ENCODE results near the gene COIL. TPM values are rescaled to one million over a fixed set of nuclear protein-coding genes. Genes with fewer than 3 reads are reported as not detected.
A peak's percentile ranks its signal among the peaks of the same experiment; 100 is the strongest.
"Not testable (repeated sequence)": the region's sequence is repeated elsewhere in the genome, so short reads cannot be mapped to it uniquely, and the experiment has no call there.

Gene COIL
- total RNA-seq, 2 donors from 2014 or later, result 5.0 to 9.9 TPM

GRCh38 chr17:56943505-56944125, 17.2 kb downstream of the COIL start:
- Histone ChIP-seq H3K4me3 (no peak overlapping the region), H3K9me3 (no peaks in the 10 kb centered on the region), H3K27me3 (replicated peaks; ENCODE audit: insufficient read depth) (no peaks in the 10 kb centered on the region), H3K27ac (no peak overlapping the region), H3K4me1 (ENCODE audit: control insufficient read depth in 1 of 2, low read depth in 2 of 2) (no peaks in the 10 kb centered on the region), H3K36me3 (peaks cover 26% of the 10 kb centered on the region)
- no peak for TF ChIP-seq CTCF (IDR thresholded peaks at IDR 0.05)
- no peak for ATAC-seq (ENCODE audit: insufficient number of reproducible peaks, low FRiP score, low read depth)
- no peak for DNase-seq (ENCODE audit: low spot score)

GRCh38 chr17:56939869-56940484, 20.9 kb downstream of the COIL start:
- Histone ChIP-seq H3K36me3 (peaks cover 27% of the 10 kb centered on the region), H3K27ac (no peak overlapping the region), H3K9me3 (no peaks in the 10 kb centered on the region), H3K4me3 (no peak overlapping the region), H3K27me3 (replicated peaks; ENCODE audit: insufficient read depth) (no peaks in the 10 kb centered on the region), H3K4me1 (ENCODE audit: control insufficient read depth in 1 of 2, low read depth in 2 of 2) (no peaks in the 10 kb centered on the region)
- ATAC-seq (ENCODE audit: insufficient number of reproducible peaks, low FRiP score, low read depth) (no peak), DNase-seq (ENCODE audit: low spot score) (no peak)
- peak; percentile 69 for TF ChIP-seq CTCF (IDR thresholded peaks at IDR 0.05)

GRCh38 chr17:56938206-56938605, 22.6 kb downstream of the COIL start:
- H3K27me3 ChIP-seq (replicated peaks; ENCODE audit: insufficient read depth); ATAC-seq (ENCODE audit: insufficient number of reproducible peaks, low FRiP score, low read depth); H3K27ac ChIP-seq; H3K4me1 ChIP-seq (ENCODE audit: control insufficient read depth in 1 of 2, low read depth in 2 of 2); H3K9me3 ChIP-seq; H3K4me3 ChIP-seq; DNase-seq (ENCODE audit: low spot score): not testable (repeated sequence)
- H3K36me3 ChIP-seq, result peaks cover 20% of the 10 kb centered on the region

GRCh38 chr17:56937687-56938086, 23.2 kb downstream of the COIL start:
- Histone ChIP-seq H3K36me3 (peaks cover 20% of the 10 kb centered on the region), H3K4me1 (ENCODE audit: control insufficient read depth in 1 of 2, low read depth in 2 of 2) (no peaks in the 10 kb centered on the region), H3K27me3 (replicated peaks; ENCODE audit: insufficient read depth) (no peaks in the 10 kb centered on the region), H3K4me3 (no peak overlapping the region), H3K9me3 (no peaks in the 10 kb centered on the region), H3K27ac (no peak overlapping the region)
- DNase-seq (ENCODE audit: low spot score) (no peak), ATAC-seq (ENCODE audit: insufficient number of reproducible peaks, low FRiP score, low read depth) (no peak)
- TF ChIP-seq CTCF (IDR thresholded peaks at IDR 0.05), result no peak

GRCh38 chr17:56936697-56937322, 24.0 kb downstream of the COIL start:
- Histone ChIP-seq H3K27me3 (replicated peaks; ENCODE audit: insufficient read depth) (no peaks in the 10 kb centered on the region), H3K9me3 (no peaks in the 10 kb centered on the region), H3K27ac (no peak overlapping the region), H3K4me3 (no peak overlapping the region), H3K36me3 (peaks cover 20% of the 10 kb centered on the region), H3K4me1 (ENCODE audit: control insufficient read depth in 1 of 2, low read depth in 2 of 2) (no peaks in the 10 kb centered on the region)
- DNase-seq (ENCODE audit: low spot score) (no peak), ATAC-seq (ENCODE audit: insufficient number of reproducible peaks, low FRiP score, low read depth) (no peak)
- no peak for TF ChIP-seq CTCF (IDR thresholded peaks at IDR 0.05)
